Spleen (tissue), 11 donors: Measurements from ENCODE around the gene PDIA5. TPM values are rescaled to one million over a fixed set of nuclear protein-coding genes. Genes with fewer than 3 reads are reported as not detected.
A peak's percentile ranks its signal among the peaks of the same experiment; 100 is the strongest.

Experiments used
- DNase-seq: peaks from one replicate; pipeline ENCODE4 v3.0.0-alpha.2; 2020
- H3K27ac ChIP-seq, 8 donors: fragments of 200-600 bp; sonication (generic) in 7 of 8; 1 replicate in 4 of 8; 2 replicates in 4 of 8; pipeline versions ENCODE4 v1.5.0 to v1.8.0; 2016 to 2021; ENCODE audit warnings: inconsistent platforms in 4 of 8, mild to moderate bottlenecking in 4 of 8, moderate library complexity in 1 of 8
- H3K27me3 ChIP-seq, 7 donors: fragments of 200-600 bp; sonication (generic) in 6 of 7; replicated peaks in 1 of 7; 1 replicate in 4 of 7; 2 replicates in 3 of 7; pipeline versions ENCODE4 v1.5.0 to v1.8.0; 2016 to 2021; ENCODE audit warnings: inconsistent platforms in 3 of 7, mild to moderate bottlenecking in 1 of 7
- H3K36me3 ChIP-seq, 6 donors: fragments of 200-600 bp; sonication (generic) in 5 of 6; 1 replicate in 4 of 6; 2 replicates in 2 of 6; pipeline versions ENCODE4 v1.5.0 to v1.8.0; 2016 to 2021; ENCODE audit warnings: inconsistent platforms in 2 of 6
- H3K4me1 ChIP-seq, 6 donors: fragments of 200-600 bp; sonication (generic) in 5 of 6; 1 replicate in 3 of 6; 2 replicates in 3 of 6; pipeline versions ENCODE4 v1.5.0 to v1.8.0; 2016 to 2021; ENCODE audit warnings: inconsistent platforms in 3 of 6
- H3K4me3 ChIP-seq, 8 donors: fragments of 200-600 bp; sonication (generic) in 7 of 8; 1 replicate in 4 of 8; 2 replicates in 4 of 8; pipeline versions ENCODE4 v1.5.0 to v1.8.0; 2016 to 2021; ENCODE audit warnings: inconsistent platforms in 4 of 8, mild to moderate bottlenecking in 4 of 8, moderate library complexity in 2 of 8
- H3K9me3 ChIP-seq, 8 donors: fragments of 200-600 bp; sonication (generic) in 7 of 8; 1 replicate in 4 of 8; 2 replicates in 4 of 8; pipeline versions ENCODE4 v1.5.0 to v1.8.0; 2016 to 2021; ENCODE audit warnings: inconsistent platforms in 4 of 8
- POLR2A ChIP-seq, 3 donors: fragments of 450-650 bp; IDR thresholded peaks; one replicate each; pipeline ENCODE4 v1.5.1; 2017; ENCODE audit warnings: antibody characterized with exemption in 3 of 3, mild to moderate bottlenecking in 1 of 3
- POLR2AphosphoS5 ChIP-seq, 3 donors: sonication (generic); formaldehyde crosslinking; IDR thresholded peaks; one replicate each; pipeline ENCODE4 v1.5.1; 2017; ENCODE audit warnings: antibody characterized with exemption in 3 of 3
- WGBS, 5 donors: extraction: QIAGEN DNeasy Blood & Tissue Kit in 3 of 5; methylation state at CpG; one replicate each; pipeline versions ENCODE4 v1.1.5 to v1.1.7; 2013 to 2018; 5-methylcytosine and 5-hydroxymethylcytosine counted together
- intact Hi-C: fragments of 100-400 bp; cut with DNase I; formaldehyde crosslinking; loops from one replicate; pipeline ENCODE4 v1.15.0; 2023; ENCODE audit warnings: low total_unique reads
- polyA plus RNA-seq, 3 donors: library from polyadenylated mRNA; stranded (reverse); fragments of 200-250 nt; gene quantifications; one replicate each; pipeline ENCODE4 v1.2.1, GENCODE V29; 2013
- total RNA-seq, 7 donors: library from RNA; depleted of rRNA in 3 of 7; stranded (reverse); fragments of >200 nt in 3 of 7; fragmentation: NEBNext Ultra II Directional in 4 of 7; extraction: Animal tissue kit (Norgen Biotek cat#: 25700) in 4 of 7; gene quantifications; one replicate each; pipeline versions ENCODE4 v1.1.0 to v1.2.1, GENCODE V29; 2016 to 2021
- TF ChIP-seq, protein P1 (sequence below), 11 experiments: fragments of 200-600 bp in 7 of 11; fragments of 450-650 bp in 4 of 11; sonication (generic) in 4 of 11; IDR thresholded peaks in 8 of 11; conservative IDR thresholded peaks in 3 of 11; 1 replicate in 7 of 11; 2 replicates in 4 of 11; pipeline versions ENCODE4 v1.4.0 to v1.8.0; 2016 to 2021; ENCODE audit warnings: antibody characterized with exemption in 11 of 11, inconsistent platforms in 4 of 11, mild to moderate bottlenecking in 1 of 11
- donor health status: healthy with polysubstance abuse.
- donor health status: DM: no; HTN: no; CAD: no; lungs with moderate emphysema.
- donor health status: DM: no; HTN: no; CAD: no.
- donor health status: Bipolar disorder and iron deficiency.
- donor health status: healthy.
- donor health status: DM: no; HTN: no; CAD: no.
- donor health status: DM: yes; HTN: yes; CAD: no.

The PDIA5 gene
- total and polyA plus RNA-seq, 10 donors = 5.8 to 30.2 (median 19.7) TPM

DNA sequence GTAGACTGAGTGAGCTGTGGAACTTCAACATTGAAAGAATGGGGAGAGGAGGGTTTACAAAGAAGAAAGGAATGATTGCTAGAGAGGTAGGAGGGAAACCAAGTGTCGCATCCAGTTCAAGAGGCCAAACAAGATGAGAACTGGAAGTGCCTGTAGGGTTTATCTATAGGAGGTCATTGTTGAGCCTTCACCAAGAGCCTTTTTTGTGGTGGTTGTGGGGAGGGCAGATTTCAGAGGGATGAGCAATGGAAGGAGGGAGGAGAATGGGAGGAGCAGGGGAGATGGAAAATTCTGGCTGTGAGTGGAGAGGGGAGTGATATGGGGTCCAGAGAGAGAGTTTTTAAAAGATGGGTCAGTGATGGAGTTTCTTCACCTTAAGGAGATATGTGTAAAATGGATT lies 8.5 kb downstream of the PDIA5 start:
- no peaks in the 10 kb centered on the region for H3K36me3 ChIP-seq
- peaks cover 0 to 37% (median 21%) of the 10 kb centered on the region in 6 donors for H3K4me1 ChIP-seq
- no peak overlapping the region for H3K27ac ChIP-seq
- TF ChIP-seq, protein P1, sequence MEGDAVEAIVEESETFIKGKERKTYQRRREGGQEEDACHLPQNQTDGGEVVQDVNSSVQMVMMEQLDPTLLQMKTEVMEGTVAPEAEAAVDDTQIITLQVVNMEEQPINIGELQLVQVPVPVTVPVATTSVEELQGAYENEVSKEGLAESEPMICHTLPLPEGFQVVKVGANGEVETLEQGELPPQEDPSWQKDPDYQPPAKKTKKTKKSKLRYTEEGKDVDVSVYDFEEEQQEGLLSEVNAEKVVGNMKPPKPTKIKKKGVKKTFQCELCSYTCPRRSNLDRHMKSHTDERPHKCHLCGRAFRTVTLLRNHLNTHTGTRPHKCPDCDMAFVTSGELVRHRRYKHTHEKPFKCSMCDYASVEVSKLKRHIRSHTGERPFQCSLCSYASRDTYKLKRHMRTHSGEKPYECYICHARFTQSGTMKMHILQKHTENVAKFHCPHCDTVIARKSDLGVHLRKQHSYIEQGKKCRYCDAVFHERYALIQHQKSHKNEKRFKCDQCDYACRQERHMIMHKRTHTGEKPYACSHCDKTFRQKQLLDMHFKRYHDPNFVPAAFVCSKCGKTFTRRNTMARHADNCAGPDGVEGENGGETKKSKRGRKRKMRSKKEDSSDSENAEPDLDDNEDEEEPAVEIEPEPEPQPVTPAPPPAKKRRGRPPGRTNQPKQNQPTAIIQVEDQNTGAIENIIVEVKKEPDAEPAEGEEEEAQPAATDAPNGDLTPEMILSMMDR (IDR thresholded peaks at IDR 0.05 in 8 of 11, conservative IDR thresholded peaks at IDR 0.05 in 3 of 11) = no peak
- TF ChIP-seq POLR2A (IDR thresholded peaks at IDR 0.05) (no peak), POLR2AphosphoS5 (IDR thresholded peaks at IDR 0.05) (no peak)
- no peaks in the 10 kb centered on the region for H3K27me3 ChIP-seq
- no peak overlapping the region for H3K4me3 ChIP-seq
- intact Hi-C loops = no loop called here
- DNase-seq = no peak
- WGBS, 5 donors = 94 to 100% (median 97%) methylated on average over 1 of the region's 1 CpG
- H3K9me3 ChIP-seq = no peaks in the 10 kb centered on the region

DNA sequence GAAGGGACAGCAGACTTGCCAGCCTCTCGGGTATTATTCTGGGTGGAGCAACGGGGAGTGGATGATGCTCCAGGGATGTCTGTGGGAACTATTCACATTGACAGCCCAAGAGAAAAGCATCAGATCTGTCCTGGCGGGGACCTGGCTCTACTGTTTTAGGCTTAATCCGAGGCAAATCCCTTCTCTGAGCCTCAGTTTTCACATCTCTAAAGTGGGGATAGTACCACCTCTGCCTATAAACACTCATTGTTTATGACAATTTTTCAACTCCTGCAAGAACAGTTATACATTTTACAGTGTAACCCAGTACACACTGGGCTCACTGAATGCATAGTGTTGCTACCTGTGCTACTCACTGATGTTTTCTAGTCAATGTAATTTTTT lies 9.3 kb downstream of the PDIA5 start:
- Histone ChIP-seq H3K4me3 (no peak overlapping the region), H3K36me3 (no peaks in the 10 kb centered on the region), H3K27me3 (no peaks in the 10 kb centered on the region), H3K9me3 (no peaks in the 10 kb centered on the region), H3K4me1 (peaks cover 0 to 31% (median 17%) of the 10 kb centered on the region in 6 donors), H3K27ac (peak overlapping the region in 1 of 8 donors; percentile 10)
- TF ChIP-seq, protein P1 (IDR thresholded peaks at IDR 0.05 in 8 of 11, conservative IDR thresholded peaks at IDR 0.05 in 3 of 11) = no peak
- no peak for DNase-seq
- intact Hi-C loops = no loop called here
- 92 to 95% (median 93%) methylated on average over 4 of the region's 4 CpGs for WGBS, 5 donors

- WGBS, 5 donors = 30 to 53% (median 47%) methylated on average over 6 of the region's 6 CpGs
- peak overlapping the region in 3 of 8 donors; percentile 6 to 20 (median 10) for H3K27ac ChIP-seq
- TF ChIP-seq POLR2A (IDR thresholded peaks at IDR 0.05) = no peak
- H3K4me3 ChIP-seq = no peak overlapping the region
- no peaks in the 10 kb centered on the region for H3K27me3 ChIP-seq
- H3K36me3 ChIP-seq = no peaks in the 10 kb centered on the region
- peaks cover 0 to 31% (median 17%) of the 10 kb centered on the region in 6 donors for H3K4me1 ChIP-seq
- intact Hi-C loops = no loop called here
- DNase-seq = no peak
- H3K9me3 ChIP-seq = no peaks in the 10 kb centered on the region
Observed at GRCh38 chr3:123076496-123077418, 9.9 kb downstream of the PDIA5 start.

- Histone ChIP-seq H3K36me3 (no peaks in the 10 kb centered on the region), H3K27me3 (no peaks in the 10 kb centered on the region), H3K27ac (no peak overlapping the region), H3K9me3 (no peaks in the 10 kb centered on the region), H3K4me3 (no peak overlapping the region), H3K4me1 (peaks cover 0 to 36% (median 27%) of the 10 kb centered on the region in 6 donors)
- WGBS, 5 donors = 88 to 98% (median 93%) methylated on average over 10 of the region's 10 CpGs
- DNase-seq = no peak
- intact Hi-C loops = no loop called here
- TF ChIP-seq, protein P1 (IDR thresholded peaks at IDR 0.05 in 8 of 11, conservative IDR thresholded peaks at IDR 0.05 in 3 of 11) = no peak
- TF ChIP-seq POLR2A (IDR thresholded peaks at IDR 0.05) = no peak
- no peak for TF ChIP-seq POLR2AphosphoS5 (IDR thresholded peaks at IDR 0.05)
Observed at GRCh38 chr3:123078101-123078500, 11.3 kb downstream of the PDIA5 start.
